Keratinocyte (primary cell): Measurements from ENCODE around the gene MBNL2.

Experiments
- CTCF ChIP-seq, 3 experiments: IDR thresholded peaks in 1 of 3; conservative IDR thresholded peaks in 1 of 3; optimal IDR thresholded peaks in 1 of 3; 2 replicates in 2 of 3; 3 replicates in 1 of 3; pipeline versions ENCODE3 to v1.5.1; 2011; ENCODE audit warnings: low read length in 3 of 3, mild to moderate bottlenecking in 3 of 3, moderate library complexity in 2 of 3, control low read depth in 1 of 3, inconsistent platforms in 1 of 3; ENCODE audit not compliant: insufficient read depth in 2 of 3; ENCODE audit errors: extremely low read depth in 1 of 3
- EZH2 ChIP-seq: IDR thresholded peaks from one replicate; pipeline ENCODE4 v1.6.1; 2012; ENCODE audit warnings: inconsistent platforms, mild to moderate bottlenecking, low read length, moderate library complexity

DNA sequence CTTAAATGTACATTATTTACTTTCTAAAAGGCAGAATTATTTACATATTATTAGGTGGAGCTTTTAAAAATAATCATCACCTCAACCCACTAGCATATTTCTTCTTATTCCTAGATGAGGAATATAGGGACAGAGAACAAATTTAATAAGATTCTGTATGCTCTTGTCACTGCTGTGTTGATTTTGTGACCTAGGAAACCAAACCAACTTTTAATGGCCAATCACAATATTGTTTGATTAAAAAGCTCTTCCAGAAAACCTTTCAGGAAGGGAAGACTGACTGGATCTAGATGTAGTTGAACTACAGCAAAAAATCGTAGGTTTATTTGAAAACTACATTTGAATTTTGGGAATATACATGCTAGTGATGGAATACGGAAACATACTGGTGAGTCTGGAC, 120.0 kb downstream of the MBNL2 start:
- TF ChIP-seq CTCF (optimal IDR thresholded peaks at IDR 0.05 in 1 of 3, IDR thresholded peaks at IDR 0.05 in 1 of 3, conservative IDR thresholded peaks at IDR 0.05 in 1 of 3; ENCODE audit: extremely low read depth in 1 of 3, insufficient read depth in 2 of 3, low read length in 3 of 3) (no peak), EZH2 (no peak)
